DLD1 (cell line): ENCODE results near the gene SNTG2.

Experiments
- in situ Hi-C: cut with HindIII; loops from 2 replicates; pipeline ENCODE4 v1.10.0; 2017; ENCODE audit warnings: low sequenced_read_pairs

The SNTG2 gene

DNA sequence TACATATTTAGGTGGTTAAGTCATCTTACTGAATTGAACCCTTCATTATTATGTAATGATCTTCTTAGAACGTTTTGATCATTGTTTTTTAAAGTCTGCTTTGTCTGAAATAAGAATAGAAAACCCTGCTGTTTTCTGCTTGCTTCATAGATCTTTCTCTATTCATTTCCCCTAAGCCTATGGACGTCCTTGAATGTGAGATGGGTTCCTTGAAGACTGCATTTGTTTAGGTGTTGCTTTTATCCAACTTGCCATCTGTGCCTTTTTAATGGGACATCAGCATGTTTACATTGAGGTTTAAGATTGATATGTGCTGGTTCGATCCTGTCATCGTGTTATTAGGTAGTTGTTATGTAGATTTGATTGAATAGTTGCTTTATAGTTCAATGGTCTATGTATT lies 95.4 kb downstream of the SNTG2 start:
- in situ Hi-C loops, result no loop called here

DNA sequence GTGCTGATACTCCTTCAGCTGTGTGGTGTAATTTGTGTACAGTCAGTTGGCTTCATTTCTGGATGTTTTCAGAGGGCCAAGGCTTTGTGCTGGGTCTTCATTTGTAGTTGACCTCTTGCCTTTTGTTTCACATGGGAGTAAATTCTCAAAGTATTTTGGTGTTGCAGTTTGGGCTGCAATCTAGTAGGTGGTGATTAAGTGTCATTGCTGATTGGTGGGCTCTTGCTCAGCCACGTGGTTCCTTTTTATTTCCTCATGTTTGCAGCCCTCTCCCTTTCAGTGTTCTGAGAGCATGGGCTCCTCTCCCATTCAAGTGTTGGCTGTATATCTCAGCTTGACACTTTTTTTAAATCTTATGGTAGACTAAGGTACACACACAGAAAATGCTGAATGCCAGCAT lies 96.8 kb downstream of the SNTG2 start:
- in situ Hi-C loops, result no loop called here

DNA sequence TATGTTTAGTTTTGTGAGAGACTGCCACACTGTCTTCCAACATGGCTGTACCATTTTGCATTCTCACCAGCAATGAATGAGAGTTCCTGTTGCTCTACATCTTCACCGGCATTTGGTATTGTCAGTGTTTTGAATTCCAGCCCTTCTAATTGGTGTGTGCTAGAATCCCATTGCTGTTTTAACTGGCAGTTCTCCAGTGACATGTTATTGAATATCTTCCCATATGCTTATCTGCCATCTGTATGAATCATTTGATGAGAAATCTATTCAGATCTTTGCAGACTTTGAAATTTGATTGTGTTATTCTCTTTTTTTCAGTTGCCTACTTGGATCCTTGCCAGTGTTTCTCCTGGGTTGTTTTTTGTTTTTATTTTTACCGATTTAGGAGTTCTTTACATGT lies 99.0 kb downstream of the SNTG2 start:
- in situ Hi-C loops, result no loop called here

DNA sequence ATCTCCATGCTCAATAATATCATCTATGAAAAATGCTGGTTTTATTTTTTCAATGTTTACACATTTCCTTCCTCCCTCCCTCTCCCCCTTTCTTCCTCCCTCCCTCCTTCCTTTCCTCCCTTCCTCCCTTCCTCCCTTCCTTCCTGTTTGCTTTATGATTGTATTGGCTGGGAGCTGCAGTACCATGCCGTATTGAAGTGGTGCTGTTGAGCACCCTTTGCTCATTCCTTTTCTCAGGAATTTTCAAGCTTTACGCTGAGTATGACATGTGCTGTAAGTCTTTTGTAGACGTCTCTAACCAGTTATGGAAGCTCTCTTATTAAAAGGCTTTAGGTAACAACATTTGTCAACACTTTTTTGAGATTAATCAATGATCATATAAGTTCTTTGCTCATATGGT lies 100.4 kb downstream of the SNTG2 start:
- in situ Hi-C loops, result no loop called here

DNA sequence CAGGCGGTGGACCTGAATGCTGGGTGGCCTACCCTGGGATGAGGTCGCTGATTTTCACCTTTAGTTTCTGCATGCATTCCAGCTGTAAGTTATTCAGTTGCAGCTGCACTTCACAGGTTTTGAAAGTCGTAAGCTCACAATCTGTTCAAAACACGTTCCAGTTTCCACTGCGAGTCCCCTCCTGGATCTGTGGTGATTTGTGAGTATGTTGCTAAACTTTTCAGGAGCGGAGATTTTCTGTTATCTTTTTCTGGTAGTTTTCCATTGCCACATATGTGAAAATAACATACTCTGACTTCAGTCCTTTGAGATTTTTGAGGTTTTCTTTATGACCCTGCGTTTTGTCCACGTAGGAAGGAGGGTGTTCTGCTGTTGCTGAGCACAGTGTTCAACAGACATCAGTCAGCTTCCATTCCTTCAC lies 102.1 kb downstream of the SNTG2 start:
- in situ Hi-C loops, result no loop called here

DNA sequence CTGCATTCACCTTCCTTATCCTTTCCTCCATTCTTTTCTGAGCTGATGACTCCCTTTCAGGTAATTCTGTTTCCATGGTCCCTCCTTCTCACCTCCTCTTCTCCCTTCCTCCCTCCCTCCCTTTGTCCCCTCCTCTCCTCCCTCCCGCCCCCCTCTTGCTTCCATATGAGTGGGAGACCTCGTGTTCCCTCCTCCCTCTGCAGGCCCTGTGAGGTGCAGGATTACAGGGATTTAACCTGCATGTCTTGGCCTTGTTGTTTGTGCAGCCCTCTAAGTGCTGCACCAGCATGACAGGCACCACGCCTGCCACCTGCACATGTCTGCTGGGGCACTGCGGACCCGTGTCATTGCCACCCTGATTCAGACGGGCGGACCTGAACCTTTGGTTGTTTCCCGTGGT lies 103.1 kb downstream of the SNTG2 start:
- in situ Hi-C loops, result no loop called here

DNA sequence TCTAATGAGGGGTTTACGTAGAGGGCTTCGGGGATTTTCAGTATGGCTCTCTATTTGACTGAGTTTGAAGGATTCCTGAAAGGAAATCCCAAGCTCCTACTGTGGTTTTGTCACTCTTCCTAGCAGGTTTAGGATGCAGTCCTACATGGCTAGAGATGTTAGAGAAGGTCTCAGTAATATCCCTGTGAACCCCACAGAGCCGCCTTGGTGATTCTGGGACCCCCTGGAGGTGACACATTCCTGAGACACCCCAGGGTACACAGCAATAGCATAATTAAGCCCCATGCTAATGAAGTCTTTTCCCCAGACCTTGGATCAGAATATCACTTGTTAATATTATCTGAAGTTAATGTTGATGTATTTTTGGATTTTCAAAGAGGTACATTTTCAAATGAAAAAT lies 103.8 kb downstream of the SNTG2 start:
- in situ Hi-C loops, result no loop called here

DNA sequence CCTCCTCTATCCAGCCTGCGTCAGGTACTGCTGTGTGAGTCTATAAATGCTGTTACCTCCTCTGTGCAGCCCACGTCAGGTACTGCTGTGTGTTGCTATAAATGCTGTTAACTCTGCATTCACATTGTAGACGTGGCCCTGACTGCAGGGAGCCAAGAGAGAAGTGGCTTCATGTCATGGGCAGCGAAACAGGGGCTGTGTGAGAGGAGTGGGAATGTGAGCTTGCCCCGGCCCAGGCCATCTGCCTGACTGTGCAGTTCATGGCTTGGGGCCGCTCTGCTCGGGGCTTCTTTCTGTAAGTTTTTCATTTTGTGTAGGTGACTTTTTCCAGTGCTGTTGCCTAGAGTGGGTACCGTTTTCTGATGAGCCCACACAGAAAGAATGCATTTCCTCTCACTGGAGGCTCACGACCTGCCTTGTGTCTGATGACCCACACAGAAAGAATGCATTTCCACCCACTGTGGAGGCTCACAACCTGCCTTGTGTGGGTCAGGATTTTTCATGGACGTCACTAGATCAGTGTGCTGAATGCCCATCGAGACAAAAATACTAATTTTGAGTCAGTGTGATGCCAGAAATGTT lies 104.5 kb downstream of the SNTG2 start:
- in situ Hi-C loops, result no loop called here

DNA sequence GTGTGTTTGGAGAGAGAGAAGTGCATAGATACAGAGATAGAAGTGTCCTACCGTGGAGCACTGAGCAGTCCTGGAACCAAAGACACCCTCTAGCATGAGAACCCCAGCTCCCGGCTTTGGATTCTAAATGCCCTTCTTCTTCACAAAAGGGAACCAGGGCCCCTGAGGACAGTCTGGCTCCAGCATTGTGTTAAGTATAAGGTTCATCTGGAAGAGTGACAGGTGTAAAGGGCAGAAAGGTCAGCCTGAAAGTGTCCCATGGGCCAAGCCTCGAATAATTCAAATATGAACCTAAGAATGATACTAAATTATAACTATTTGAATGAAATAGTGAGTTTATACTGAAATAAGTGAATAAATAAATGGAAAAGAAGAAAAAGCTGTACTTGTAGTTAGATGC lies 109.7 kb downstream of the SNTG2 start:
- in situ Hi-C loops, result no loop called here

DNA sequence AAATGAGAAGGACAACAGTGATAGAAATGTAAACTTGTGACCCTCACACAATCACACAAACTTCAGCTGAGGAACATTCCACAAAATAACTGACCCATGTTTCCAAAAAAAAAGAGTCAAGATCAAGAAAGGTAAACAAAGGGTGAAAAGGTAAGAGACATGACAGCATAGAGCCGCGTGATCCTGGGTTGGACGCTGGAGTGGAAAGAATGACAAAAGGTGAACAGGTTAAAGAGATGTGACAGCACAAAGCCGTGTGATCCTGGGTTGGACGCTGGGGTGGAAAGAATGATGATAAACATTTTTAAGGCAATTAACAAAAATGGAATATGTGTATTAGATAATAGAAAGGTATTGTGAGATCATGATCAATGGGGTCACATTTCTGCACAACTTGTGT lies 110.3 kb downstream of the SNTG2 start:
- in situ Hi-C loops, result no loop called here

DNA sequence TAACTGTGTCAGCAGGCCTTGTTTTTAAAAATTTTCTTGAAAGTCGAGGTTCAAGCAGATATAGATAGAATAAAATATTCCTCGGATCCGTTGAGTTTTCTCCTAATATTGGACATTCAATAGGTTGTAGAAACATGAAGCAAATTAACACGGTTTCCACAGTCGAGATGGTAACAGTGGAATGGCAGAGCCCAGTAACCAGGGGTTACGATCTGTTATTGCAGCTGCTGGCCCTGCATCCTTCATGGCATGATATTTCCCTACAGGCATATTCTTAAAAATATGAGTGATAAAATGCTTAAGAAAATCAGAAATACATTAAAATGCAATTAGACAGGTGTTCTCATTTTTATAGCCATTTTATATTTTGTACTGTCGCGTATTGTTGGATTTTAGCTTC lies 117.6 kb downstream of the SNTG2 start:
- in situ Hi-C loops, result no loop called here

DNA sequence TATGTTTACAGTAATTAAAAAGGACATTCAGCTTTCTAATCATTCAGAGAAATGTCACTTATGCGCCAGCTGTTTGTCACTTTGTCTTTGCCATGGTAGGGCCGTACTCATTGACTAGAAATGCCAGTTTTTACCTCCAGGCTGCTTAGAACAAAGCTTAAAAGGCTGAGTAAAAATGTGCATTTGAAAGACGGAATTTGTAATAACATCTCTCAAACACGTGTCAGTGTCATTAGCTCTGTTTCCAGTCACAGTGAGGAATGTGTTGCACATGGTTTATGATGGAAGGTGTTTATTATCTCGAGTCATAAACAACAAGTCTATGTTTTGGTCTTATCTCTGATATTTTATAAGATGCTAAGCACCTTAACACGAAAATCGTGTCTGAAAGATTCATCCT lies 118.2 kb downstream of the SNTG2 start:
- in situ Hi-C loops, result no loop called here

DNA sequence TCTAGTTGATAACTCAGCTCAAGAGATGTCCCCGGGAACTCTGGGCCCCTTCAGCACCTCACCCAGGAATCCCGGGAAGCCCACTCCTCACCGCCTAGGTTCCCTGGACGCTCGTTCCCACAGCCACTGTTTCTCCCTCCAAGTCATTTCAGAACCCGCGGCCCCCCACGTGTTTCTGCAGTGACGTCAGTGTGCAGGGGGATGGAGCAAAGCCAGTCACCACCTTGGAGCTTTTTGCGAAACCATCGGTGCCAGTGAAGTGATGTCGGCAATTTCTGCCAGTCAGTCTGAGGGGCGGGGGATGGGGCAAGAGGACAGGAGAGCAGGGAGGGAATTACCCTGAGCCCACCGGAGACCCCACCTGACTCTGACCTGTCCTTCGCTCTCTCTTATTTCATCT lies 119.2 kb downstream of the SNTG2 start:
- in situ Hi-C loops, result no loop called here

DNA sequence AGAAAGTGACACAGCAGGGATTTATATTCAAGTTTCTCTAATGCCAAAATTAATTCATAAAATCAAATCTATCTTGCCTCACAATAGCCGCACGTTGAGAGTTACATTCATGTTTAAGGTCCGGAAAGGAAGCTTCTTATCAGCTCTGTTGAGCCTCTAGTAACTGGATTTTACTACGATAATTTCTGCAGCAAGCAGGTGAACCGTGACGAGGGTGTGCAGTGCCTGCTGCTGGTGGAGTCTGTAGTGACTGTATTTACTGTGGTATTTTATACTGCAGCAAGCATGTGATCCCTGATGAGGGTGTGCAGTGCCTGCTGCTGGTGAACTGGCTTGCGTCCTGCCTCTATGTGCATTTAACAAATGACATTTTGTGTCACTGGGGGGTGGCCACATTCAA lies 120.0 kb downstream of the SNTG2 start:
- in situ Hi-C loops, result no loop called here

DNA sequence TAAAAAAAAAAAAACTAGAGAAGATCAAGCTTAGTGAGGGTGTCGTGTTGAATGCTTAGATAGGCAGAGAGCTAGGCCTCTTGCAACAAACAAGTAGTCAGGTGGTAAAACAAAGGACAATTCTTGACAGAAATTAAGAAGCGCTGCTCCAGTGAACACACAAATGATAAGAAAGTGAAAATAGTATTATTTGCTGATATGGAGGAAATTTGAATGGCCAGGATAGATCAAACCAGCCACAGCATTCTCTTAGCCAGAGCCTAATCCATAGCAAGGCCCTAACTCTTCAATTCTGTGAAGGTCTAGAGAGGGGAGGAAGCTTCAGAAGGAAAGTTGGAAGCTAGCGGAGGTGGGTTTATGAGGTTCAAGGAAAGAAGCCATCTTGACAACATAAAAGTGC lies 121.0 kb downstream of the SNTG2 start:
- in situ Hi-C loops, result no loop called here

DNA sequence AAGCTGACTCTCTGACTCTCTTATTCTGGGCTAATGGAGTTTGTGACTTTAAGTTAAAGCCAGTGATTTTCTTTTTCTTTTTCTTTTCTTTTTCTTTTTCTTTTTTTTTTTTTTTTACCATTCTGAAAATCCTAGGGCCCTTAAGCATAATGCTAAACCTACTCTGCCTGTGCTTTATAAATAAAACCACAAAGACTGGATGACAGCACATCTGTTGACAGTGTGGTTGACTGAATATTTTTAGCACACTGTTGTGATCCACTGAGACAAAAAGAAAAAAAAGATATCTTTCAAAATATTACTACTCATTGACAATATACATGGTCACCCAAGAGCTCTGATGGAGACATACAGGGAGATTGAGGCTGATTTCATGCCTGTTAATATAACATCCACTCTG lies 121.6 kb downstream of the SNTG2 start:
- in situ Hi-C loops, result no loop called here

DNA sequence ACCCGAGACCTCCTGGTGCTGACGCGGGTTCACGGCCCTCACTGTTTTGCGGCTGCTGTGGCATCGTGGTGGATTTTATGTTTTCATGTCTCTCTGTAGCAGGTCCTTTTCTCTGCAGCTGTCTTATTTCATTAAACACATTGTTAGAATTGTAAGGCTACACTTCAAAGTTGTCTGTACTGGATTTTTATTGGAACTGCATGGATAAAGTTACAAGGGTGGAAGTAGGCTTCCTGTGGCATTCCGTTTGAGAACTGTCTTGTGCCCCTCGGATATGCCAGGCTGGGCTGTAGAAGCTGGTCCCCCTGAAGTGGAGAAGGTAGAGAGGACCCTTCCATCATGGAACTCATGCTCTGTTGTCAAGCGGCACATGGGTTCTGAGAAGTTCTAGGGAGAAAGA lies 127.3 kb downstream of the SNTG2 start:
- in situ Hi-C loops, result no loop called here

DNA sequence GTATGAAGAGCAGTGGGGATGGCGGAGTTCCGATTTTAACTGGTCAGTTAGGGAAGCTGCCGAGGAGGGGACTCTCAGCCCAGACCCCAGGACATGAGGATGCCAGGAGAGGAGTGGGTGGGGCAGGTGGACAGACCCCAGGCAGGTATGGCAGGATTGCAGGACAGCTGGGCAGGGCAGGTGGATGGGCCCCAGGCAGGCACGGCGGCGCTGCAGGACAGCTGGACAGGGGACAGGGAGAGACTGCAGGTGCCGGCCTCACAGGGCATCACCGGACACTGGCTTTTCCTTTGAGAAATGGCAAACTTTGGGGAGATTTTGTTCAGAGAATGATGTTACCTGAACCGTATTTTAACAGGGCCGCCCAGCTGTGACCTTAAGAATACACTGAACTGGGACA lies 127.7 kb downstream of the SNTG2 start:
- in situ Hi-C loops, result no loop called here

DNA sequence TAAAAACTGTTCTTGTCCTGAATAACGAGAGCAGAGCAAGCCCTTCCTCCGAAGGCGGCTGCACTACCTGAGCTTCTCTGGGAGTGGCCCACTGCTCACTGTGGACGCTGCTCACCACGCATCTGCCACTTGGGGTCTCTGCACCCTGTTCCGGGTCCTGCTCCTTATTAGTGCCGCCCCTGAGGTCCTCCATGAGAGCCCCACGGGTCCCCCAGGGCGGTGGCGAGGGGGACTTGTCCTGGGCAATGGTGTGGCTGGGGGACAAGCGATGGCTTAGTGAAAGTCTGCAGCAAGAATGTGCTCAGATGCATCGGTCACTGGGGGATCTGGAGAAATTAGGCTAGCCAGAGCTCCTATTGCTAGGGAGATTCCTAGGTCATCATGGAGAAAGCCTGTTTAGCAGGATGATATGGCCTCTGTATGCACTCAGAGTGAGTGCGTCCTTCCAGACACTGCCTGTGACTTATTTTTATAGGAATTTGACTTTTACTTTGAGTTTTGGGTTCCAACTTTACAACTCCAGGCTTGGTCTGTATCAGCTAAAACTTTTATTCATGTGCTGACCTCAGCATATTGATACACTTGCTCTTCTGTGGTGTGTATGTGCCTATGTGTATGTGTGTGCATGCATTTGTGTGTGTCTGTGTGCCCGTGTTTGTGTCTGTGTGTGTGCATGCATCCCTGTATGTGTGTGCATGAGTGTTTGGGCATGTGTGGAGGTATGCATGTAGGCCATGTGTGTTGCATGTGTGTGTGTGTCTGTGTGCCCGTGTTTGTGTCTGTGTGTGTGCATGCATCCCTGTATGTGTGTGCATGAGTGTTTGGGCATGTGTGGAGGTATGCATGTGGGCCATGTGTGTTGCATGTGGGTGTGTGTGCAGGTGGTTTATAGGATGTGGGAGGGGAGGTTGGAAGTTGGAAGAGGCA lies 129.5 kb downstream of the SNTG2 start:
- in situ Hi-C loops, result no loop called here

DNA sequence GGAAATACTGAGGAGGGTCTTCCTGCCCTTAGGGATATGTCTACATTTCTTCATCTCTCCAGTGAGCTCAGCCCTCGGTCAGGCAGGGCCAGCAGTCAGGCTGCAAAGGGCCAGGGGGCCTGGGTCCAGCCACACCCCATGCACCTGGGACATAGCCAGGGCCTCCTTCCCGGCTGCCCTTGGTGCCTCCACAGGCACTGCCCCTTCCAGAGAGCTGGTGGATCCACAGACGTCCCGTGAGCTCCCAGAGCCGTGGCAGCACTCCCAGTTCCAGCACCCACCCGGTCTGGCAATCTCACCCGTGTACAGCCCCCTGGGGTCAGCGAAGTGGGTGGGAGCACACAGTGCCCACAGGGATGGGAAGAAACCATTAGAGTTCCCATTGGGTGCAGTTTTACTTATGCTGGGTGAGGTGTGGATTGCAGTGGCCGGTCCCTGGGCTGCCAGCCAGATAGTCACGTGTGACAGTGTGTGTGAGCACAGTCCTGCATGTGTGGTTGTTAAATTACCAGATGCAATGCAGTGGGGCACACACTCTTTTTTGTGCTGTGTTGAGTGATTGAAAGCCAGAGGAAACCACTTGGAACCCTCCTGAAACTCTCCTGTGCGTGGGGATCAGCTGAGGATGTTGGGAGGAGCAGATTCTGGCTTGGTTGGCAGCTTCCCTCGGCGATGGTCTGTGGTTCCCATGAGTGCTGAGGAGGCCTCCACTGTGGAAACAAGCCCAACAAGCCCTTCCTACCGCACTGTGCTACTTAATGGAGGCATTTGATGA lies 131.0 kb downstream of the SNTG2 start:
- in situ Hi-C loops, result no loop called here

DNA sequence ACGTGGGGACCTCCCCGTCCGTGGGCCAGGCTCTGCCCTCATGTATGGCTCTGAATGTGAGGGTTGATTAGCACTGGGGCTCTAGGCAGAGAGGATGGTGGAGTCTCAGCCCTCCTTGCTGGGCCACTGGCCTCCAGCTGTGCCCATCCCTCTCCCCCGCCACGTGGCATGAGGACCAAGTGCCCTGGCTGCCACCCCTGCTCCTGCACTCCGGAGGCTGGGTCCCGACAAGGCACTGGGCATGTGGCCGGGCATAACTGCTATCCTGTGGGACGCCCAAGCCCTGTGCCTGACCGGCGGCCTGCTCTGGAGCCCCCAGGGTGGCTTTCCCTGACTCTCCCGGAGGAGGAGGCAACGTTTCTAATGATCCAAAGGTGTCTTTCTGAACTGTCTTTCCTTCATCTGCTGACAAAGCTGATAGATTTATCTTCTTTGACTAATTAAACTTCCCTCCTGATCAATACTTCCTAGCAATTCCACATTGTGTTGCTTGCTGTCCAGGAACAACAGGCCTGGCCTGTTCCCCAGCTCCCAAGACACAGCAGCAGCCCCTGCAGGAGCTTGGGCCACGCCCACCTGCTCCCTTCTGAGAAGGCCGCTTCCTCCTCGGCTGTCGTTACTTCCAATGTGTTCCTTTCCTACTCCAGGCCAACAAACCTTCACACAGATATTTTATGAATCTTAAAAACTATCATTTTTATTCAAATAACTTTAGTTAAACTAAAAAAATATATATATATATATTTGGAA lies 132.0 kb downstream of the SNTG2 start:
- in situ Hi-C loops, result no loop called here
